Immature natural killer cell (primary cell): Measurements from ENCODE around the gene DHRS7B. TPM values are rescaled to one million over a fixed set of nuclear protein-coding genes. Genes with fewer than 3 reads are reported as not detected.

Source experiments
- polyA plus RNA-seq, 3 donors: library from polyadenylated mRNA; unstranded; fragments of 300-500 nt; fragmentation: Illumina TruSeq; gene quantifications; one replicate each; pipeline ENCODE4 v1.2.3, GENCODE V29; 2021

Gene DHRS7B
- polyA plus RNA-seq, 3 donors from 2014 or later = 11.3 to 15.3 (median 12.9) TPM

Other genes with a start within 250 kb of the DHRS7B start
- 10 to 100 TPM in 2 of 3 donors, 1 to 10 TPM in 1; 9.6 to 31.7 (median 21.4) TPM for gene USP22, start 84.0 kb upstream of the DHRS7B start, polyA plus RNA-seq
- gene TMEM11, start 87.2 kb downstream of the DHRS7B start, polyA plus RNA-seq = 10 to 100 TPM; 36.9 to 56.4 (median 44.2) TPM
- 1 to 10 TPM in 2 of 3 donors, under 1 TPM in 1; 0.57 to 3.4 (median 2.5) TPM for gene NATD1, start 126.4 kb downstream of the DHRS7B start, polyA plus RNA-seq
- 100 to 1,000 TPM in 1 of 3 donors, 10 to 100 TPM in 2; 66.6 to 136 (median 93.9) TPM for gene MAP2K3, start 157.7 kb downstream of the DHRS7B start, polyA plus RNA-seq
- not detected for gene KCNJ12, start 249.4 kb downstream of the DHRS7B start, polyA plus RNA-seq